NB4 (cell line): ENCODE results near the gene MAD1L1.

Experiments
- CTCF ChIP-seq: IDR thresholded peaks from one replicate; pipeline ENCODE4 v1.5.1; 2012; ENCODE audit warnings: low read depth, low read length
- POLR2A ChIP-seq: IDR thresholded peaks from 2 replicates; pipeline ENCODE4 v1.6.1; 2011; ENCODE audit warnings: mild to moderate bottlenecking; ENCODE audit not compliant: insufficient read length; ENCODE audit errors: extremely low read depth

GRCh38 chr7:2166625-2167280 is 66.0 kb downstream of the MAD1L1 start:
- TF ChIP-seq CTCF (no peak), POLR2A (no peak)
